NCI-H2227 treated with DMSO at 0.1 percent for 48 hours (cell line): ENCODE measurements around the gene RBM33.

Experiments
- DNase-seq: peaks from one replicate; lab custom pipeline; 2025; lab: John Stamatoyannopoulos, UW

RBM33 gene

DNA sequence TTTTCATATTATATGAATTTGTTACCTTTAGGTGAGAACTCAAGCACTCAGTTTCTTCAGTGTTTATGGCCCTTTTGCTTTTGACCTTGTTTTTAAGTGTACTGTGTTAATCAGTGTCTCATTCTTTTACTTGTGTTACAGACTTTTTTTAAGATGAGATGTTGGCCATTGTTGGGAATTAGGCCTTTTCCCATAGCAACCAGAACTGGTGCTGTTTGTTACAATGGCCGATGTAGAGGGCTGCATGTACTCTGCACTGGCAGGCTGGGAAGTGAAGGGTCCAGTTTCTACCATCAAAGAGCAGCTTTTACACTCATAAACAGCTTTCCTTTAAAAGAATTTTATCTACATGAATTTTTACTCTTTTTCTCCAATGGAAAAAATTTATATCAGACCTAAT is 102.7 kb downstream of the RBM33 start:
- DNase-seq, result no peak

- no peak for DNase-seq
These were observed 105.1 kb downstream of the RBM33 start for GRCh38 chr7:155749578-155749977.

DNA sequence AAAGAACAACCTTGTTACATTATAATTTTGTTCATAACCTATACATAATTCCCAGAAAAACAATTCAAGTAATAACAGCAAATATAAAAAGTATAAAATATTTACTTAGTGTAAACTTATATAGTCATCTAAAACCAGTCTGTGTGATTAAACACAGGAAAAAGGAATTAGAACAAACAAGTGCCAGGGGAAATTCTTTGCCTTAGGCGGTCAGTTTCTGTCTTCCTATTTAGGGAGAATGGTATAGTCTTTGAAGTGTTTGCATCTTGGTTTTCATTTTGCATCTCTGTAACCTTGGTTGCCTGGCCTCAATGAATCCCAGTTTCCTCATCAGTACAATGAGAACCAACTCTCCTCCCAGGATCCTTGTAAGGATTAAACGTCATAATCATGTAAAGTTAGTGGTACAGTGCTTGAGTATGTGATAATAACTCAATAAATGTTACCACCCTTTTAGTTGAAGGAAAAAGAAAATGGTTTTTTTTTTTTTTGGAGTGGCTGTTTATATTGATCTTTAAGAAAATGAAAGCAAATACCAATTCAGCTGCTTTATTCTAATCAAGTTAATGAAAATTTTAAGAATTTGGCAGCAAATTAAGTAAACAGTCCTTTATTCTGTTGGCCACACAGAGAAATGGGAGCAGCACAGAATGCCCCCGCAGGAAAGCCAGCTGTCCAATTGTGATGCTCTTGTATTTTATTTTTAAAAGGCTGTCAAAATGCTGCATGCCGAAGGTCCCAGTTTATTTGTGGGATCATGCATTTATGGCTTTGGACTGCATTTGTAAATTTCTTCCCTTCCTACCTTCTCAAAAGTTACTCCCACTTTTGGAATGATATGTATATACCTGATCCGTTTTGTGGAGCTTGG is 106.0 kb downstream of the RBM33 start:
- DNase-seq, result no peak

DNA sequence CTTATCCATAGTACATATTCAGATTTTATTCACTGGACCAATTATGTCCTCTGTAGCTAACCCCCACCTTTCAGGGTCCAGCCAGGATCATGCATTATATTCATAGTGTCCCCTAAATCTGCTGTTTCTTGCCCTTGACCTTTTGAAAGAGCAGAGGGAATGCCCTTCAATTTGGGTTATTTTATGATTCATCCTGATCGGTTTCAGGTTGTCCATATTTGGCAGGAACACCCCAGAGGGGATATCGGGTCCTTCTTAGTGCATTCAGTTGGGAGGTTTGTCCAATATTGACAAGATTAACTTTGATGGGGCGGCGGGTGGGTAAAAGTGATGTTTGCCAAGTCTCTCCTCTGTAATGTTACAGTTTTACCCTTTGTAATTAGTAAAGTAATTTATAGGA is 106.9 kb downstream of the RBM33 start:
- no peak for DNase-seq

DNA sequence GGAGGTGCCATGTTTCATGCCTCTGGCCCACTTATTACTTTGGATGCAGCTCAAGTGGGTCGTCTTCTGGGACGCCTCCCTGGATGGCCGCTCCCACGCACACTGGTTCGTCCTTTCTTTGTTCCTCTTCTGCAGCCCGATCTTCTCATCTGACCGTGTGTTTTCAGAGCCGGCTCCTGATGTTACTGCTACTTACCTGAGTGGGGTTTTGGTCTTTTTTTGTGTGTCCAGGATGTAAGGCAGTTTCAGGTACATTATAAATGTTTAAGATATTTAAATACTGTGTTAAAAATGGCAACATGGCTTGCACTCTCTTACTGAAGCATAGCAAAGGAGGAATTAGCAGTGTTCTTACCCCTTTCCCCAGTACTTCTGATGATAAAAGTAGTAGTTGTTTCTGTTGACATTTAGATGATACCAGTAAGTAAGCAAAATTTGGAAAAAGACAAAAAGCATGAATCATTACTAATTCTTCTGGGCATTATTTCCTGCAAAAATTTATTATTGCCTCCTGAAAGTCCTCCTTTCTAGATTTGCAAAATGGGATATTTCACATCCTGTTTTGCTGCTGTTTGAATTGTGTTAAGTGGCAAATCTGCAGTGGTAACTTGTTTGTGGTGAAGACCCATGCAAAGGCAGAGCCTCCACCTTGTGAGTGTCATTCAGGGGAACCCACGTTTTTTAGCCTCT is 108.4 kb downstream of the RBM33 start:
- no peak for DNase-seq

DNA sequence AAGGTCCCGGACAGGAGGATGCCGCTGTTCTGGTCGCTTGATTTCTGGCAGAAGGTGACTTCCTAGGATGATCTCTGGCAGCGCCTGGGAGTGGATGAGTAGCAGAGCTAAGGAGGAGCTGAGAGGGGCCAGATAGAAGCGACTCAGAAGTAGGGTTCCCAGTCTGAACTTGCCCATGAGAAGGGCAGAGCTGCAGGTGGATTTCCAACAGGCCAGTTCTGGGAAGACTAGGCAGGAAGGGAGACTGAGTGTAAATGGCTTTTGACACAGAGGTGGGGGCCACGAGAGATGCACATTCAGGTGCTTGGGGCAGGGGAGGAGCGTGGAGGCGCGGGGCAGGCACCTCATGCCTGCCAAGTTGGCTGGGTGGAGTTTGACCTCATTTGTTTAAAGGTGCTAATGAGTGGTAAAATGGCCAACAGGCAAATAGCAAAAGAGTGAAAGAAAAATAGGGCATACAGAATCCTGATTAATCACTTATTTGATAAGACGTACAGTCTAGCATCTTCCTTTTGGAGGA is 109.0 kb downstream of the RBM33 start:
- no peak for DNase-seq

GRCh38 chr7:155754165-155754564 is 109.7 kb downstream of the RBM33 start:
- no peak for DNase-seq

- DNase-seq, result no peak
These were observed 110.6 kb downstream of the RBM33 start for GRCh38 chr7:155755026-155755425.

DNA sequence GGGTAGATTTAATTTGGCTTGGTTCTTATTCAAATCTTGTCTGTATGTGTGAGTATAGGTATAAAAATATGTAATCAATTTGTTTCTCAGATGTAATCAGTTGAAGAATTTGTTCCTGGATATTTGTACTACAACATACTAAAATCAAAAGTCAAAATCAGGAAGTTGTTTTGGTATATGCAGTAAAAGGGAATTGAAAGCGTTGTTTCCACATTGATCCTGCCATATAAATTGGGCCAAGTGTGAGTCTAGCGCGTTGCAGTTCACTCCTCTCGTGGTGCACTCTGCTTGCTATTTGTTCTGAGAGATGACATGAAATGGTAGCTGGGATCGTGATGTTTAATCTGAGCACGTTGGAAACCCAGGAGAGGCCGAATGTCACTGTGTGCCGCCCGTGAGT is 111.9 kb downstream of the RBM33 start:
- no peak for DNase-seq

DNA sequence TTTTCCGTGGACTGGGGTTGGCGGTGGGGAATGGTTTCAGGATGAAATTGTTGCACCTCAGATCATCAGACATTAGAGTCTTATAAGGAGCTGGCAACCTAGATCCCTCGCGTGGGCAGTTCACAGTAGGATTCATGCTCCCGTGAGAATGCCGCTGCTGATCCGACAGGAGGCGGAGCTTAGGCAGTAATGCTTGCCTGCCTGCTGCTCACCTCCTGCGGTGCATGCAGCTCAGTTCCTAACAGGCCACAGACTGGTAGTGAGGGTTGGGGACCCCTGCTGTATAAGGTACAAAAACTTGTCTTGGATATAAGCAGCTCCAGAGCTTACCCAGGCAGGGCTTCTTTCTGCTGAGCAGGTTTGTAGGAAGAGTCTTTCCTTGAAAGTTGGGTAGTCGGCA is 113.9 kb downstream of the RBM33 start:
- DNase-seq, result no peak

GRCh38 chr7:155759740-155760430 is 115.4 kb downstream of the RBM33 start:
- no peak for DNase-seq

GRCh38 chr7:155761162-155761561 is 116.7 kb downstream of the RBM33 start:
- DNase-seq, result no peak

GRCh38 chr7:155762036-155762435 is 117.6 kb downstream of the RBM33 start:
- DNase-seq, result no peak

GRCh38 chr7:155762655-155763054 is 118.2 kb downstream of the RBM33 start:
- DNase-seq, result no peak

- no peak for DNase-seq
These were observed 118.7 kb downstream of the RBM33 start for GRCh38 chr7:155763122-155763521.

GRCh38 chr7:155763691-155764437 is 119.4 kb downstream of the RBM33 start:
- no peak for DNase-seq

- no peak for DNase-seq
These were observed 120.0 kb downstream of the RBM33 start for GRCh38 chr7:155764438-155764793.

DNA sequence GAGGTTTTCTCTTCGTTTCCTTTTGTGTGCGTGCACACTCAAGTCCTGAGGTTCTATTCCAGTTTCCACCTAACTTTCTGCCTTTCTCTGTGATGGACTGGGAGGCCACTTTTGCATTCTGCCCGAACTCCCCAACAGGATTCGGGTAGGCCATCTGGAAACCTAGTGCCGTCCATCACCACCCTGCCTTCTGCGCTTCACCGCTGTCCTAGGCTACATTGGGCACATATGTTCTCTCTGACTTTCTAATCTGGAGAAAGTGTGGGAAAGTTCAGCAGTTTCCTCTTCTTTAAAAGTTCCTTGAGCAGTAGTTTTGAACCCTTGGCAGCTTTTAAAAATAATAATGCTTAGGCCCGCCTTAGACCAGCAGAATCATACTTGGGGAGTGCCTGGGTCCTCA is 121.0 kb downstream of the RBM33 start:
- no peak for DNase-seq

GRCh38 chr7:155766386-155766785 is 121.9 kb downstream of the RBM33 start:
- DNase-seq, result no peak

GRCh38 chr7:155766966-155767916 is 122.8 kb downstream of the RBM33 start:
- DNase-seq, result no peak

DNA sequence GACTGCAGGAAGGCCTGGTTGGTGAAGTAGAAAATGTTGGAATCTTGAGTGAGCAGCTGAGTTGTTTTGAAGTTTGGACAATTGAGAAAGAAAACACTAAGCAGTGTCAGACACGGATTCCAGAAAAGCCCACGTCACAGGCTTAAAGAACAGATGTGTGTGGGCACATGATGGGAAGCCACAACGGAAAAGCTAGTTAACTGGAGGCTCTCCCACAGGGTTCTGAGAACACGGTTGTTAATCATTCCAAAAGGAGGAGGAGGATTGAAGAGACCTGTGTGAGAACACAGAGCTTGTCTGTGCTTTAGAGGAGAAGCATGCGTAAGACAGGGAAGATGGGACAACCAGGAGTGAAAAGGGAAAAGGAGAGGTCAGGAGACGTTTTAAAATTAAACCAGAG is 125.2 kb downstream of the RBM33 start:
- DNase-seq, result no peak
